ENCODE results near the gene BMP7. TPM values are rescaled to one million over a fixed set of nuclear protein-coding genes. Genes with fewer than 3 reads are reported as not detected.

BMP7 gene
- total RNA-seq, 1 experiment from 2014 or later: not detected

- no peaks in the 10 kb centered on the region for H3K36me3 Mint-ChIP-seq (ENCODE audit: insufficient read depth, unreplicated experiment)
- no peaks in the 10 kb centered on the region for H3K4me1 Mint-ChIP-seq (ENCODE audit: insufficient read depth, unreplicated experiment)
- H3K27ac Mint-ChIP-seq (ENCODE audit: low read depth, unreplicated experiment): no peak overlapping the region
- ChIA-PET CTCF (no interaction called here), POLR2A (interaction anchor here (1.0 kb wide), 1 partner anchor 213 kb away, joined by 3 read pairs; no protein-coding TSS in a partner anchor)
- intact Hi-C loops (cut with micrococcal nuclease): no loop called here
- no peak overlapping the region for H3K4me3 Mint-ChIP-seq (ENCODE audit: unreplicated experiment)
- no peak for DNase-seq (ENCODE audit: unreplicated experiment)
- BruUV-seq (replicated peaks): no TSS peak
- peaks cover 35% of the 10 kb centered on the region for H3K27me3 Mint-ChIP-seq (ENCODE audit: insufficient read depth, unreplicated experiment)
- TF ChIP-seq, protein P1, sequence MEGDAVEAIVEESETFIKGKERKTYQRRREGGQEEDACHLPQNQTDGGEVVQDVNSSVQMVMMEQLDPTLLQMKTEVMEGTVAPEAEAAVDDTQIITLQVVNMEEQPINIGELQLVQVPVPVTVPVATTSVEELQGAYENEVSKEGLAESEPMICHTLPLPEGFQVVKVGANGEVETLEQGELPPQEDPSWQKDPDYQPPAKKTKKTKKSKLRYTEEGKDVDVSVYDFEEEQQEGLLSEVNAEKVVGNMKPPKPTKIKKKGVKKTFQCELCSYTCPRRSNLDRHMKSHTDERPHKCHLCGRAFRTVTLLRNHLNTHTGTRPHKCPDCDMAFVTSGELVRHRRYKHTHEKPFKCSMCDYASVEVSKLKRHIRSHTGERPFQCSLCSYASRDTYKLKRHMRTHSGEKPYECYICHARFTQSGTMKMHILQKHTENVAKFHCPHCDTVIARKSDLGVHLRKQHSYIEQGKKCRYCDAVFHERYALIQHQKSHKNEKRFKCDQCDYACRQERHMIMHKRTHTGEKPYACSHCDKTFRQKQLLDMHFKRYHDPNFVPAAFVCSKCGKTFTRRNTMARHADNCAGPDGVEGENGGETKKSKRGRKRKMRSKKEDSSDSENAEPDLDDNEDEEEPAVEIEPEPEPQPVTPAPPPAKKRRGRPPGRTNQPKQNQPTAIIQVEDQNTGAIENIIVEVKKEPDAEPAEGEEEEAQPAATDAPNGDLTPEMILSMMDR (IDR thresholded peaks at IDR 0.05; ENCODE audit: unreplicated experiment): no peak
- H3K9me3 Mint-ChIP-seq (ENCODE audit: unreplicated experiment): no peaks in the 10 kb centered on the region
Observed at GRCh38 chr20:57118964-57119363, 147.5 kb downstream of the BMP7 start.

Other genes starting within 250 kb of the BMP7 start
- gene SPO11, start 63.2 kb upstream of the BMP7 start, total RNA-seq (2022): not detected in 2 replicates
- 46.7 and 60.3 TPM in 2 replicates for gene RAE1, start 84.6 kb upstream of the BMP7 start, total RNA-seq (2022)
- gene RBM38, start 124.8 kb upstream of the BMP7 start, total RNA-seq (2022): 5.1 and 5.8 TPM in 2 replicates